Measurements from ENCODE around the gene KLHDC4.
"Not testable (repeated sequence)": the region's sequence is repeated elsewhere in the genome, so short reads cannot be mapped to it uniquely, and the experiment has no call there.

KLHDC4 gene

DNA sequence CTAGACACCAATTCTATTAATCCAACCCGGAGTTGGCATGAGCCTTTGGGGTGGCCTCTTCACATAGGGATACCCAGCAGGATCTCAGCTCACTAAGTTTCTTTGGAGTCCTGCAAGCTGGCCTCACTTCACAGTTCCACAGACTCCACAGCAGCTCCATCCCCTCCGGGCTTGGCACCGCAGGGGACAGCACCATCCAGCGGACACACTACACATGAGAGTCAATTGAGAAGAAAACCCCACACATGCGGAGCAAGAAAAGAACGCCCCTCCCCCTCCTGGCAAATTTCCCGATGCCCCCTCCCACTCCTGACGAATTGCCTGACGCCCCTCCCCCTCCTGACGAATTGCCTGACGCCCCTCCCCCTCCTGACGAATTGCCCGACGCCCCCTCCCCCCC, 31.1 kb downstream of the KLHDC4 start:
- H3K4me3 ChIP-seq (ENCODE audit: low read length): no peak overlapping the region
- no peaks in the 10 kb centered on the region for H3K36me3 ChIP-seq (ENCODE audit: control insufficient read depth, insufficient read depth, low read length)

DNA sequence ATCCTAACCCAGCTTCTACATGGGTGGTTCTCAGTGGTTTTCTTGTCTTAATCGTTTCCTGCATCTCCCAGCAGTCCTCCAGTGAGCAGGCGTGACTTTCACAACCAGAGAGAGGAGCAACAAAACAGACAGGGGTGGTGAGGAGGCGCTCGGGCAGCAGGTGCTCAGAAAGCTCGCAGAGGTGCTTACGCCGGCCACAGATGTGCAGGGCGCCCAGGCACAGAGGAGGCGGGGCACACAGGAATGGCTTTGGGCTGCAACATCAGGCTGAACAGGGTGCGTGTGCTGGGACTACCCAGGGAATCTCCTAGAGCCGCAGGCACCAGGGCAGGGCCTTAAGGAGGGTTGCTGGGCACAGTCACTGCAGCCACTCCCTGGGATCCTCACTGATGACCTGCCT, 32.6 kb downstream of the KLHDC4 start:
- Histone ChIP-seq H3K36me3 (ENCODE audit: control insufficient read depth, insufficient read depth, low read length) (no peaks in the 10 kb centered on the region), H3K27me3 (ENCODE audit: control insufficient read depth, insufficient read depth, low read length) (no peaks in the 10 kb centered on the region), H3K4me1 (ENCODE audit: control insufficient read depth, insufficient read depth, low read length) (no peaks in the 10 kb centered on the region), H3K4me3 (ENCODE audit: low read length) (no peak overlapping the region), H3K9ac (ENCODE audit: low read length) (no peak overlapping the region), H3K9me3 (ENCODE audit: control insufficient read depth, low read length) (no peaks in the 10 kb centered on the region)

More for the DNA sequence above, 31.1 kb downstream of the KLHDC4 start:
- no peaks in the 10 kb centered on the region for H3K9me3 ChIP-seq (ENCODE audit: control insufficient read depth, low read length)
- H3K4me1 ChIP-seq (ENCODE audit: control insufficient read depth, insufficient read depth, low read length): no peaks in the 10 kb centered on the region
- no peak overlapping the region for H3K9ac ChIP-seq (ENCODE audit: low read length)
- H3K27me3 ChIP-seq (ENCODE audit: control insufficient read depth, insufficient read depth, low read length): no peaks in the 10 kb centered on the region

DNA sequence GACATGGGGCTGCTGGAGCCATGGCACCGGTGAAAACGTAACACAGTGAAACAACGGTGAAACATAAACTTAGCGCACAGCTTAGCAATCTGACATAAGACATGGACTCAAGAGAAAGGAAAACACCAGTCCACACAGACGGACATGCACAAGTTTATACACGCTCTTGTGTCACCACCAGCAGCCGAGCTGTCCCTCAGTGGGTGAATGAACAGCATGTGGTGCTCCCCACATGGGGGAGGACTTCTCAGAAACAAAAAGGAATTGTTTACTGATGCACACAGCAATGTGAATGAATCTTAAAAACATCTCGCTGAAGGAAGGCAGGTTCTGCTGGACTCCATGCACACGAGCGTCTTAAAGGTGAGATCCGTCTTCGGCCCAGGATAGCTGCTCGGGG, 34.2 kb downstream of the KLHDC4 start:
- H3K9ac ChIP-seq (ENCODE audit: low read length): no peak overlapping the region
- no peaks in the 10 kb centered on the region for H3K4me1 ChIP-seq (ENCODE audit: control insufficient read depth, insufficient read depth, low read length)
- no peaks in the 10 kb centered on the region for H3K27me3 ChIP-seq (ENCODE audit: control insufficient read depth, insufficient read depth, low read length)
- no peaks in the 10 kb centered on the region for H3K36me3 ChIP-seq (ENCODE audit: control insufficient read depth, insufficient read depth, low read length)
- H3K9me3 ChIP-seq (ENCODE audit: control insufficient read depth, low read length): no peaks in the 10 kb centered on the region
- no peak overlapping the region for H3K4me3 ChIP-seq (ENCODE audit: low read length)

DNA sequence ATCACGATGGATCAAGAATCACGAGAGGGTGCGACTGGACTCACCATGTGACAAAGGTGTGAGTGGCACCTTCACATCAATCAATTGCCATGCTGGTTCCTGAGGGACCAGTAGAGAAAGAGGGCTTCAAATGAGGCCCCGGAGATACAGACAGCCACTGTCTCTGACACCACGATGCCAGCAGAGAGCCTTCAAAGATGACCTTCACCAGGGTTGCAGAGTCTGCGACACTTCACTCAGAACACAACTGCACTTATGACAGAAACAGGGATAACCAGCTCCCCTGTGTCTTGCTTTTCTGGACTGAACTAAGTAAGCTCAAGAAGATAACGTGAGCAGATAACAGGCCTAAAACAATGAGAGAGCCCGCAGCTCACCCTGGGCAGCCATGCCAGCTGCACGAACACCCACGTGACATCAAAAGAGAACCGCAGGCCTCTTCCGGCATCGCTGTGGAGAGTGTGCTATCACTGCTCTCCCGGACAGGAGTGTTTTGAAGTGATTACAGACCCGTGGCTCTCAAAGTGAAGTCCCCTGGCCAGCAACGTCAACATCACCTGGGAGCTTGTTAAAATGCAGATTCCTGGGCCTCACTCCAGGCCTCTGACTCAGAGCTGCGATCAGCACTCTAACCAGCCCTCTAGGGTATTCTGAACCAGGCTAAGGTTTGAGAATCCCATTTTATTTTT, 36.4 kb downstream of the KLHDC4 start:
- Histone ChIP-seq H3K36me3 (ENCODE audit: control insufficient read depth, insufficient read depth, low read length) (no peaks in the 10 kb centered on the region), H3K4me3 (ENCODE audit: low read length) (no peak overlapping the region), H3K9ac (ENCODE audit: low read length) (no peak overlapping the region), H3K9me3 (ENCODE audit: control insufficient read depth, low read length) (no peaks in the 10 kb centered on the region), H3K4me1 (ENCODE audit: control insufficient read depth, insufficient read depth, low read length) (no peaks in the 10 kb centered on the region), H3K27me3 (ENCODE audit: control insufficient read depth, insufficient read depth, low read length) (no peaks in the 10 kb centered on the region)

DNA sequence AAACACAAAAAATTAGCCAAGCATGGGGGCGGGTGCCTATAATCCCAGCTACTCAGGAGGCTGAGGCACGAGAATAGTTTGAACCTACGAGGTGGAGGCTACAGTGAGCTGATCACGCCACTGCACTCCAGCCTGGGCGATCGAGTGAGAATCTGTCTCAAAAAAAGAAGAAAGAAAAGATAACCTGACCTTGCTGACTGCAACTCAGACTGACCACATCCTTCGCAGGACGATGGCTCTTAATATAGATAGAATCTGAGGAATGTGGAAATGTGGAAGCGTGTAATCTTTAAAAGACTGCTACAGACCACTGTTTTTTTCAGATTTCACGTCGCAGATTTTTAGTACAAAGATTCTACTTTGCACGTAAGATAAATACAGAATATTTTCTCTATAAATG, 37.8 kb downstream of the KLHDC4 start:
- Histone ChIP-seq H3K4me3 (ENCODE audit: low read length) (no peak overlapping the region), H3K27me3 (ENCODE audit: control insufficient read depth, insufficient read depth, low read length) (no peaks in the 10 kb centered on the region), H3K4me1 (ENCODE audit: control insufficient read depth, insufficient read depth, low read length) (no peaks in the 10 kb centered on the region), H3K9ac (ENCODE audit: low read length) (no peak overlapping the region), H3K9me3 (ENCODE audit: control insufficient read depth, low read length) (no peaks in the 10 kb centered on the region), H3K36me3 (ENCODE audit: control insufficient read depth, insufficient read depth, low read length) (no peaks in the 10 kb centered on the region)

DNA sequence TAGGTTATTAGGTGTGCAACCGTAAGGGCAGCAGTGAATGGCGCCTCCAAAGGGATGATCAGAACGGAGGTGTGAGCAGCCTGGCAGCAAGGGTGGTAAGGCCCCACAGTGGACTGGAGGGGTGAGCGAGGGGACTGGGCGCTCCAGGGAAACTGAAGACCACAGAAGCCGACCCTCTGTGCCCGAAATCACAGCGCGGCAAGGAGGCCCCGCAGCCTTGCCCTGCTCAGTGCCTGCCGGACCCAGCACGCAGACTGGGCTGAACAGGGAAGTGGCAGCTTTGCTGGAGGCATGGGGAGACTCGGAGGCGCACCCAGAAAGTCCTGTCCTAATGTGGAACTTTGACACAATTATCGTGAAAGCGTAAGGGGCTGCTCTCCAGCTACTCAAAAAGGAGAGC, 38.4 kb downstream of the KLHDC4 start:
- Histone ChIP-seq H3K27me3 (ENCODE audit: control insufficient read depth, insufficient read depth, low read length) (no peaks in the 10 kb centered on the region), H3K4me1 (ENCODE audit: control insufficient read depth, insufficient read depth, low read length) (no peaks in the 10 kb centered on the region), H3K9ac (ENCODE audit: low read length) (no peak overlapping the region), H3K4me3 (ENCODE audit: low read length) (no peak overlapping the region), H3K36me3 (ENCODE audit: control insufficient read depth, insufficient read depth, low read length) (no peaks in the 10 kb centered on the region), H3K9me3 (ENCODE audit: control insufficient read depth, low read length) (no peaks in the 10 kb centered on the region)

DNA sequence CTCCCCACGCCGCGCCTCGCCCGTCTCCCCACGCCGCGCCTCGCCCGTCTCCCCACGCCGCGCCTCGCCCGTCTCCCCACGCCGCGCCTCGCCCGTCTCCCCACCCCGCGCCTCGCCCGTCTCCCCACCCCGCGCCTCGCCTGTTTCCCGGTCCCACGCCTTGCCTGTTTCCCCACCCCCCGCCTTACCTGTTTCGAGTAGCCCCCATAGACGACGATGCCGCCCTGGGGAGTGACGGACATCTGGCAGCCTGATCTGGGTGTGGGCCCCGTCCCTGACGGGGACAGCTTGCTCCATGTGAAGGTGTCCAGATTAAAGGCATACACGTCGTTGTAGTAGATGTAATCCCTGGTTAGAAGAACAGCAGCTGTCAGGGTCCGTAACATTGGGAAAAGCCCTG, 39.2 kb downstream of the KLHDC4 start:
- not testable (repeated sequence) for H3K9ac ChIP-seq (ENCODE audit: low read length); H3K9me3 ChIP-seq (ENCODE audit: control insufficient read depth, low read length); H3K4me1 ChIP-seq (ENCODE audit: control insufficient read depth, insufficient read depth, low read length); H3K36me3 ChIP-seq (ENCODE audit: control insufficient read depth, insufficient read depth, low read length); H3K4me3 ChIP-seq (ENCODE audit: low read length); H3K27me3 ChIP-seq (ENCODE audit: control insufficient read depth, insufficient read depth, low read length)

DNA sequence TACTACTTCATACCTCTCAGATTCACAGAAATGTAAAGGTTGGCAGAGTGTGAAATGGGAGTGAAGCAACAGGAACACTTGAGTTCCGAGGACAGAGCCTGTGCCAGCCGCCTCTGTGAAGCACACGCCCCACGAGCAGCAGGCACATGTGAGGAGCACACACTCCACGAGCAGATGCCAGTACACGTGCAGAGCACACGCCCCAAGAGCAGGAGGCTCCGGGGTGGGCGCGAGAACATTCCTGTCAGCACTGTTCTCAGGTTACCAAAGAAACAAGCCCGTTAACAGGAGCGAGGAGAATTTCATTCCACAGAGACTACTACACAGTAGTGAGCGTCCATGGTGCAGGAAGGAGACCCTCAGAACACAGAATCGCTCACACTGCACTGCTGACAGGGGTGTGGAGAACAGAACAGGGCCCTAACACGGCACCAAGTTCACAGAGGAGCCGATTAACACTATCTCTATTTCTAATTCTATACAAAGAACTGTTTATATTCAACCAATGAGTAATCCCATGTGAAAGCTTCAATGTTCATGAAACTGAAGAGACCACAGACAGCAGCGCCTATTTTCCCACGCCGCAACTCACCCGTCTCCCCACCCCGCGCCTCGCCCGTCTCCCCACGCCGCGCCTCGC, 40.1 kb downstream of the KLHDC4 start:
- no peaks in the 10 kb centered on the region for H3K9me3 ChIP-seq (ENCODE audit: control insufficient read depth, low read length)
- no peaks in the 10 kb centered on the region for H3K27me3 ChIP-seq (ENCODE audit: control insufficient read depth, insufficient read depth, low read length)
- H3K9ac ChIP-seq (ENCODE audit: low read length): no peak overlapping the region
- H3K4me1 ChIP-seq (ENCODE audit: control insufficient read depth, insufficient read depth, low read length): no peaks in the 10 kb centered on the region
- no peaks in the 10 kb centered on the region for H3K36me3 ChIP-seq (ENCODE audit: control insufficient read depth, insufficient read depth, low read length)
- H3K4me3 ChIP-seq (ENCODE audit: low read length): no peak overlapping the region

DNA sequence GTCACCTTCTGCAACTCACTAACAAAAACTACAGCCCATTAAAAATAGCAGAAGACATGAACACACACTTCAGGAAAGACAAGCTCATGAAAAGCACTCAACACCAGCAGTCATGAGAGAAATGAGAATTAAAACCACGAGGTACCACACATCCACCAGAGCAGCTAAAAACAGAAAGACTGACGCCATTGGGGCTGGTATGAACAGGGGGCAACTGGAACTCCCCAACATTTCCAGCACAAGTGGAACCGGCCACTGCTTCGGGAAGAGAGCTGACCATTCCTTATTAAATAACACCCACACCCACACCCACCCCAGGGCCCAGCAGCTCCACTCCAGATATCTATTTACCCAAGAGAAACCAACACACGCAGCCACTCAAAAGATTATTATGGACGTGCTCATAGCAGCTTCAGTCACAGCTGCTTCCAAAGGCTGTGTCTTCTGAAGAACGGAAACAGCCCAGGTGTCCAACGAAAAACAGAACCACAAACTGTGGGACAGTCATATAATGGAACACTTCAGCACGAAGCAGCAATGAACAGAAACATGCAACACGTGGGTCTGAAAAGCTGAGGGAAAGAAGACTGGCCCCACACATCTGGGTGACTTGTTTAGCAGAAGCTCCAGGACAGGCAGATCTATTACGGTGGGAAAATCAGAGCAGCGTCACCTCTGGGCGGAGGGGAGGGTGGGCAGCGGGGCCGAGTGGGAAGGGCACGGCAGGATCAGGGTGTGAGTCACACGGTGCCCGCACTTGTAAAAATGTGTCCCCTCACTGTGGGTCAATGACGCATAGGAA, 41.1 kb downstream of the KLHDC4 start:
- no peaks in the 10 kb centered on the region for H3K36me3 ChIP-seq (ENCODE audit: control insufficient read depth, insufficient read depth, low read length)
- no peaks in the 10 kb centered on the region for H3K4me1 ChIP-seq (ENCODE audit: control insufficient read depth, insufficient read depth, low read length)
- no peak overlapping the region for H3K4me3 ChIP-seq (ENCODE audit: low read length)
- no peaks in the 10 kb centered on the region for H3K9me3 ChIP-seq (ENCODE audit: control insufficient read depth, low read length)
- H3K27me3 ChIP-seq (ENCODE audit: control insufficient read depth, insufficient read depth, low read length): no peaks in the 10 kb centered on the region
- no peak overlapping the region for H3K9ac ChIP-seq (ENCODE audit: low read length)

DNA sequence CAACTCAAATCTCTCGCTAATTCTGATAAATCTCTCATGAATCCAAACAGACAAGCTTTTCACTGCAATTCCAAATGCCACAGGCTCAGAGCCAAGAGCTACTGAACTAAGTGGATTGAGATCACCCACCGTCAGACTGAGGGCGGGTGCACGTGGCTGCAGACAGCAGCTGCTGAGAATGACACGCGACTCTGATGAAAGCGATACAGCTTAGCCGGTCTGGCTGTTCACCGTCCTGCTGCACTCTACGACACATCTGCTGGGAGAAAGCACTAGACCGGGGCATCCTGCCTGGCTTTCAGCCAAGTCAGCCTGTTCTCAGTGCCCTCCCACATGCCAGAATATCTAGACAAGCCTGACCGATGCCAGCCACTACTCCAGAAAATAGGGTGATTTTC, 42.6 kb downstream of the KLHDC4 start:
- Histone ChIP-seq H3K27me3 (ENCODE audit: control insufficient read depth, insufficient read depth, low read length) (no peaks in the 10 kb centered on the region), H3K4me1 (ENCODE audit: control insufficient read depth, insufficient read depth, low read length) (no peaks in the 10 kb centered on the region), H3K36me3 (ENCODE audit: control insufficient read depth, insufficient read depth, low read length) (no peaks in the 10 kb centered on the region), H3K9me3 (ENCODE audit: control insufficient read depth, low read length) (no peaks in the 10 kb centered on the region), H3K4me3 (ENCODE audit: low read length) (no peak overlapping the region), H3K9ac (ENCODE audit: low read length) (no peak overlapping the region)

DNA sequence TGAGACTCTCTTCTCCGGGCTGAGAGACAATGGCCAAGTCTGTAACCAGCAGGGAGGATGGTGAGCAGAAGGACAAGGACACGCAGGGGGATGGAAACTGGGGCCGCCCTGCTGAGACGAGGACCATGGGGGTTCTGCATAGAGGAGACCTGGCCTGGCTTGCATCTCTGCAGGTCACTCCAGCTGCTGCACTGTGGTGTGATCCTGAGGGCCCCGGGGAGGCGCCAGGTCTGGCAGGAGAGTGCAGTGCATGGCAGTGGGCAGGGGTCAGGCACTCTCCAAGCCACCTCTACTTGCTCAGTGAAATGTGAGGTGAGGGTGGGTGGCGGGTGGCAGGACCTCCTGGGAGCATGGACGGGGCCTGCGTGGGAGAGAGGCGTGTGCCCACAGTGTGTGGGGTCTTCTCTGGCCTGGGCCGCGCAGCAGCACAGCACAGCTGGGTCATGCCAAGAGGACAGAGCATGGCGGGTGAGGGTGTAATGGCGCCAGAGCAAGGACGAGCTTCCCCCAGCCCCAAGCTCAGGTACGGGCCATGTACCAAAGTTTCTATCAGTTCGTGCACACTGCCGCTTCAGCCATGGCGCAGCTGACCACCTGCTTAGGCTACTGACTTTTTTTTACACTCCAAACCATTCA, 43.1 kb downstream of the KLHDC4 start:
- H3K27me3 ChIP-seq (ENCODE audit: control insufficient read depth, insufficient read depth, low read length): no peaks in the 10 kb centered on the region
- no peak overlapping the region for H3K9ac ChIP-seq (ENCODE audit: low read length)
- no peaks in the 10 kb centered on the region for H3K9me3 ChIP-seq (ENCODE audit: control insufficient read depth, low read length)
- no peak overlapping the region for H3K4me3 ChIP-seq (ENCODE audit: low read length)
- H3K36me3 ChIP-seq (ENCODE audit: control insufficient read depth, insufficient read depth, low read length): no peaks in the 10 kb centered on the region
- H3K4me1 ChIP-seq (ENCODE audit: control insufficient read depth, insufficient read depth, low read length): no peaks in the 10 kb centered on the region
